Measurements from ENCODE around the gene ARIH2.

GRCh38 chr3:49016414-49017228, 98.0 kb downstream of the ARIH2 start:
- TF ChIP-seq CTCF (IDR thresholded peaks at IDR 0.05) (no peak), REST (IDR thresholded peaks at IDR 0.05; ENCODE audit: insufficient read depth in 1 of 2, low read depth in 2 of 2, low read length in 1 of 2) (no peak), POLR2AphosphoS5 (IDR thresholded peaks at IDR 0.05; ENCODE audit: low read depth, low read length) (peak; percentile 58), SIN3A (IDR thresholded peaks at IDR 0.05; ENCODE audit: borderline replicate concordance, insufficient read depth, low read depth, low read length) (no peak)
